HepG2 (cell line): ENCODE measurements around the gene CCNYL1. TPM values are rescaled to one million over a fixed set of nuclear protein-coding genes. Genes with fewer than 3 reads are reported as not detected.
A peak's percentile ranks its signal among the peaks of the same experiment; 100 is the strongest.

Source experiments
- ATF4 ChIP-seq, 2 experiments: fragments of 450-650 bp in 1 of 2; sonication (generic) in 1 of 2; formaldehyde crosslinking; IDR thresholded peaks; 2 replicates each; pipeline versions ENCODE4 v1.5.0 to v1.8.0; 2020 to 2022; ENCODE audit warnings: mild to moderate bottlenecking in 1 of 2, missing genetic modification reagents in 1 of 2
- BCL6 ChIP-seq: IDR thresholded peaks from 2 replicates; pipeline ENCODE4 v1.6.1; 2016; ENCODE audit warnings: missing genetic modification reagents, missing compliant biosample characterization
- CEBPG ChIP-seq: IDR thresholded peaks from 2 replicates; pipeline ENCODE4 v1.6.1; 2016
- CREM ChIP-seq, 2 experiments: sonication (generic) in 1 of 2; formaldehyde crosslinking in 1 of 2; IDR thresholded peaks; 2 replicates each; pipeline versions ENCODE4 v1.4.0 to v1.6.1; 2016 to 2020; ENCODE audit warnings: antibody characterized with exemption in 1 of 2, mild to moderate bottlenecking in 1 of 2, missing genetic modification reagents in 1 of 2
- CTCF ChIP-seq: sonication (generic); formaldehyde crosslinking; IDR thresholded peaks from 2 replicates; pipeline ENCODE4 v1.5.0; 2020; ENCODE audit warnings: mild to moderate bottlenecking, missing genetic modification reagents, moderate library complexity
- EP300 ChIP-seq, 3 experiments: sonication (generic) in 1 of 3; formaldehyde crosslinking in 1 of 3; IDR thresholded peaks; 2 replicates each; pipeline versions ENCODE4 v1.5.1 to v1.6.1; 2011 to 2020; ENCODE audit warnings: low read depth in 2 of 3, low read length in 2 of 3, borderline replicate concordance in 1 of 3, improper control_type of control experiment in 1 of 3, mild to moderate bottlenecking in 1 of 3, missing genetic modification reagents in 1 of 3, moderate library complexity in 1 of 3
- FOXP1 ChIP-seq, 2 experiments: fragments of 450-650 bp in 1 of 2; IDR thresholded peaks; 2 replicates each; pipeline ENCODE4 v1.6.1; 2017 to 2018; ENCODE audit warnings: antibody characterized with exemption in 1 of 2
- FOXP4 ChIP-seq: sonication (generic); formaldehyde crosslinking; IDR thresholded peaks from 2 replicates; pipeline ENCODE4 v1.4.0; 2020; ENCODE audit warnings: missing genetic modification reagents
- KLF16 ChIP-seq, 2 experiments: sonication (generic) in 1 of 2; formaldehyde crosslinking in 1 of 2; IDR thresholded peaks; 2 replicates each; pipeline versions ENCODE4 v1.6.1 to v1.8.0; 2016 to 2023; ENCODE audit warnings: missing genetic modification reagents in 2 of 2, missing compliant biosample characterization in 1 of 2
- KLF6 ChIP-seq: IDR thresholded peaks from 2 replicates; pipeline ENCODE4 v1.8.0; 2016; ENCODE audit warnings: missing biosample characterization, missing genetic modification reagents
- PHF21A ChIP-seq: sonication (generic); formaldehyde crosslinking; IDR thresholded peaks from 2 replicates; pipeline ENCODE4 v1.5.0; 2020; ENCODE audit warnings: mild to moderate bottlenecking, missing genetic modification reagents
- SMAD3 ChIP-seq: sonication (generic); formaldehyde crosslinking; IDR thresholded peaks from 2 replicates; pipeline ENCODE4 v1.4.0; 2020; ENCODE audit warnings: missing genetic modification reagents
- SOX13 ChIP-seq, 3 experiments: fragments of 450-650 bp in 1 of 3; sonication (generic) in 1 of 3; formaldehyde crosslinking in 1 of 3; IDR thresholded peaks in 2 of 3; conservative IDR thresholded peaks in 1 of 3; 2 replicates each; pipeline versions ENCODE4 v1.5.0 to v1.6.1; 2016 to 2020; ENCODE audit warnings: antibody characterized with exemption in 1 of 3, mild to moderate bottlenecking in 1 of 3, missing compliant biosample characterization in 1 of 3, missing genetic modification reagents in 1 of 3, moderate library complexity in 1 of 3
- TEAD3 ChIP-seq: optimal IDR thresholded peaks from 2 replicates; pipeline ENCODE3; 2016; ENCODE audit warnings: borderline replicate concordance
- THAP9 ChIP-seq: sonication (generic); formaldehyde crosslinking; IDR thresholded peaks from 2 replicates; pipeline ENCODE4; 2020; ENCODE audit warnings: missing genetic modification reagents, mild to moderate bottlenecking, borderline replicate concordance
- ZNF205 ChIP-seq: IDR thresholded peaks from 2 replicates; pipeline ENCODE4 v1.6.1; 2018; ENCODE audit warnings: missing biosample characterization, missing genetic modification reagents
- ZNF331 ChIP-seq: sonication (generic); formaldehyde crosslinking; IDR thresholded peaks from 2 replicates; pipeline ENCODE4 v1.4.0; 2020; ENCODE audit warnings: missing genetic modification reagents
- ZNF44 ChIP-seq: sonication (generic); formaldehyde crosslinking; IDR thresholded peaks from 2 replicates; pipeline ENCODE4 v1.5.1; 2020; ENCODE audit warnings: mild to moderate bottlenecking, missing genetic modification reagents
- ZNF576 ChIP-seq: sonication (generic); formaldehyde crosslinking; IDR thresholded peaks from 2 replicates; pipeline ENCODE4 v1.4.0; 2020; ENCODE audit warnings: mild to moderate bottlenecking, missing genetic modification reagents
- ZNF616 ChIP-seq: sonication (generic); formaldehyde crosslinking; IDR thresholded peaks from 2 replicates; pipeline ENCODE4 v1.5.0; 2020; ENCODE audit warnings: low read depth, mild to moderate bottlenecking, missing genetic modification reagents
- ZNF841 ChIP-seq: sonication (generic); formaldehyde crosslinking; IDR thresholded peaks from 2 replicates; pipeline ENCODE4 v1.8.1; 2023; ENCODE audit warnings: missing genetic modification reagents, borderline replicate concordance
- polyA plus RNA-seq, 8 experiments: library from polyadenylated mRNA; depleted of rRNA in 3 of 8; stranded (reverse) in 7 of 8; unstranded in 1 of 8; fragments of >200 nt; fragmentation: Illumina TruSeq in 4 of 8; extraction: Trizol in 4 of 8; gene quantifications; 2 replicates each; pipeline versions ENCODE4 v1.2.1 to v1.2.3, GENCODE V29; 2011 to 2016; ENCODE audit warnings: low read depth in 4 of 8, missing spikeins in 1 of 8, mixed read lengths in 1 of 8; ENCODE audit not compliant: insufficient read depth in 1 of 8
- total RNA-seq, 5 experiments: library from RNA; depleted of rRNA; stranded (reverse); fragments of >200 nt; fragmentation: Illumina TruSeq; extraction: Trizol; gene quantifications; 2 replicates each; pipeline ENCODE4 v1.2.3, GENCODE V29; 2016; ENCODE audit warnings: low read depth in 1 of 5

CCNYL1 gene
- total and polyA plus RNA-seq, 2 of the 13 experiments (the other 11 are each of a cell fraction or from before 2014, with no cell fraction given): 12.5 to 16.2 TPM

GRCh38 chr2:207801259-207801658, 89.8 kb downstream of the CCNYL1 start (continued):
- peak; percentile 72 for TF ChIP-seq FOXP4 (CRISPR knock-in tag)
- TF ChIP-seq ATF4 (CRISPR knock-in tag; IDR thresholded peaks at IDR 0.05): peak; percentile 64 to 93; a peak in 3 of 4 replicates
- TF ChIP-seq TEAD3 (CRISPR knock-in tag): peak; percentile 55
- no peak for TF ChIP-seq ZNF841 (CRISPR knock-in tag)
- TF ChIP-seq SMAD3: peak; percentile 56; the same call in 1 of the 2 replicates
- TF ChIP-seq KLF6: 0 out of 2 replicates have a peak, but pooled peaks have one; percentile 46
- TF ChIP-seq ZNF331 (CRISPR knock-in tag): 0 out of 2 replicates have a peak, but pooled peaks have one; percentile 19
- TF ChIP-seq FOXP1 (IDR thresholded peaks at IDR 0.05): no peak
- TF ChIP-seq FOXP1 (CRISPR knock-in tag; IDR thresholded peaks at IDR 0.05): peak; percentile 70
- TF ChIP-seq EP300 (IDR thresholded peaks at IDR 0.05; ENCODE audit: low read depth in 2 of 2, low read length in 2 of 2): peak in 1 of 2 experiments; percentile 74; a peak in 2 of 4 replicates
- TF ChIP-seq EP300 (CRISPR knock-in tag; IDR thresholded peaks at IDR 0.05; ENCODE audit: borderline replicate concordance): no peak; the same call in 1 of the 2 replicates
- TF ChIP-seq THAP9 (CRISPR knock-in tag): no peak
- peak; percentile 29; the same call in 1 of the 2 replicates for TF ChIP-seq CREM (IDR thresholded peaks at IDR 0.05)
- no peak for TF ChIP-seq CREM (CRISPR knock-in tag; IDR thresholded peaks at IDR 0.05)
- peak; percentile 91 for TF ChIP-seq CEBPG (CRISPR knock-in tag)
- no peak for TF ChIP-seq ZNF576 (CRISPR knock-in tag)
- TF ChIP-seq ZNF205 (CRISPR knock-in tag): 0 out of 2 replicates have a peak, but pooled peaks have one; percentile 23
- peak; percentile 25 for TF ChIP-seq CTCF
- no peak for TF ChIP-seq ZNF616 (CRISPR knock-in tag)
- TF ChIP-seq PHF21A (CRISPR knock-in tag): 0 out of 2 replicates have a peak, but pooled peaks have one; percentile 38
- TF ChIP-seq SOX13 (IDR thresholded peaks at IDR 0.05): peak; percentile 41; the same call in 1 of the 2 replicates
- peak in 1 of 2 experiments; percentile 89; a peak in 2 of 4 replicates for TF ChIP-seq SOX13 (CRISPR knock-in tag; conservative IDR thresholded peaks at IDR 0.05 in 1 of 2, IDR thresholded peaks at IDR 0.05 in 1 of 2)
- TF ChIP-seq KLF16 (CRISPR knock-in tag; IDR thresholded peaks at IDR 0.05): no peak
- peak; percentile 74 for TF ChIP-seq BCL6
- no peak for TF ChIP-seq ZNF44 (CRISPR knock-in tag)
